ENCODE results near the gene HHEX.
"Not testable (repeated sequence)": the region's sequence is repeated elsewhere in the genome, so short reads cannot be mapped to it uniquely, and the experiment has no call there.

HHEX gene

GRCh38 chr10:92737484-92737883, 47.7 kb downstream of the HHEX start:
- no peak for DNase-seq (ENCODE audit: low read depth)

GRCh38 chr10:92740762-92741161, 51.0 kb downstream of the HHEX start:
- no peak for DNase-seq (ENCODE audit: low read depth)

DNA sequence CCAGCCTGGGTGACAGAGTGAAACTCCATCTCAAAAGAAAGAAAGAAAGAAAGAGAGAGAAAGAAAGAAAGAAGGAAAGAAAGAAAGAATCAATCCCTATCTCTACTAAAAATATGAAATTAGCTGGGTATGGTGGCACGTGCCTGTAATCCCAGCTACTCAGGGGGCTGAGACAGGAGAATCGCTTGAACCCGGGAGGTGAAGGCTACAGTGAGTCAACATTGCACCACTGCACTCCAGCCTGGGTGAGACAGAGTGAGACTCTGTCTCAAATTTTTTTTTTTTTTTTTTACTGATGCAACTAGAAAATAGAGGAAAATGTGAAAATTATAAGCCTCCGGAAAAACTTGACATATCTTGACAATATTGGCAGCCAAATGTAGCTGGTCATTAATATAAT, 52.0 kb downstream of the HHEX start:
- DNase-seq (ENCODE audit: low read depth): not testable (repeated sequence)

DNA sequence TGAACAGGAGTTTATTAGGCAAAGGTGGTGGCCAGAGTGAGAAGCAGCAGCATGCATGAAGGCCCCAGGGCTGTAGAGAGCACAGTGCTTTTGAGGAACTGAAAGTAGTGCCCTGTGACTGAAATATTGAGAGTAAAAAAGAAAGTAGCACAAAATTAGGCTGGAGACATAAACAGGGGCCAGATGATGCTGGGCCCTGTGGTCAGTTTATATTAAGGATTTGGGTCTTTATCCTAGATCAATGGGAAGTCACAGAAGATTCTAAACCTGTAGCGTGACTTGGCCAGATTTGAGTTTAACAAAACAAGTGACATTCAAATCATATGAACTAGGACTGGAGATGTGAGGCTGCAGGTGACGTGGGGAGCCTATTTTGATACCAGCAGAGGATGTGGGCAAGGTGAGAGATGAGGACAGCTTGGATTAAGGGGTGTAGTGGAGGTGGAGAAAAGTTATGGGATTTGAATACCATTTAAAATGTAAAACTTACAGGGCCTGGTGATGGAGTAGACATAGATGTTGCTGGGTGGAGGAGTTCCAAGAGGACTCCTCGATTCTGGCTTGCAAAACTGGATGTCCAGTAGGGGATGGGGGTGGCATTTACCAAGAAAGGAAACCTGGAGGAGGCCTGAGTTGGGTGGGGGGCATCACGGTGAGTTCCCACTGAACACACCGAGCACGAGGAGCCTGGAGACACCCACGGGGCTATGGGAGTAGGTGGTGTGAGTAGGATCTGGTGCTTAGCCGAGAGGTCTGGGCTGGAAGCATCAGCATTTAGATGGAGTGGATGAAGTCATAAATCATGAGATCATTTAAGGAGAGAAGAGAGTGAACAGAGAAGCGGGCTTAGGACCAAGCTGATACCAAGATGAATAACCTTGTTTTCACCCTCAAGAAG, 52.8 kb downstream of the HHEX start:
- no peak for DNase-seq (ENCODE audit: low read depth)
